NCI-H82 (cell line): ENCODE results near the gene UBR4.
"Not testable (repeated sequence)": the region's sequence is repeated elsewhere in the genome, so short reads cannot be mapped to it uniquely, and the experiment has no call there.

Source experiments
- DNase-seq: peaks from one replicate; lab custom pipeline; 2025; lab: John Stamatoyannopoulos, UW

The UBR4 gene

GRCh38 chr1:19209990-19210771 is at the start of gene UBR4:
TSS of gene UBR4 (minus strand) at chr1:19210266. CDS start at chr1:19210248, 18 bp downstream.
- peak; percentile 98 for DNase-seq

GRCh38 chr1:19258353-19258752 is 48.3 kb upstream of the UBR4 start:
- no peak for DNase-seq

- DNase-seq, result no peak
Measured at GRCh38 chr1:19257178-19257914, 47.3 kb upstream of the UBR4 start.

DNA sequence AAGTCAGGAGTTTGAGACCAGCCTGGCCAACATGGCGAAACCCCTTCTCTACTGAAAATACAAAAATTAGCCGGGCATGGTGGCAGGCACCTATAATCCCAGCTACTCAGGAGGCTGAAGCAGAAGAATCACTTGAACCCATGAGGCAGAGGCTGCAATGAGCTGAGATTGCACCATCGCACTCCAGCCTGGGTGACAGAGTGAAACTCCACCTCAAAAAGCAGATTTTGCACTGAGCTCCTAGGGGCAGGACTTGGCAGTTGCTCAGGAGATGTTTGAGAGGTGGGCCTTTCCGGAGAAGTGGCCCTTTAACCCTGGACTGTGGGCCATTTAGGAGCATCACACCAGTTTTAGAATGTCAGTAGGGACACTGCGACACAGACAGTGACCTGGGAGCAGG is 46.2 kb upstream of the UBR4 start:
- DNase-seq, result not testable (repeated sequence)

DNA sequence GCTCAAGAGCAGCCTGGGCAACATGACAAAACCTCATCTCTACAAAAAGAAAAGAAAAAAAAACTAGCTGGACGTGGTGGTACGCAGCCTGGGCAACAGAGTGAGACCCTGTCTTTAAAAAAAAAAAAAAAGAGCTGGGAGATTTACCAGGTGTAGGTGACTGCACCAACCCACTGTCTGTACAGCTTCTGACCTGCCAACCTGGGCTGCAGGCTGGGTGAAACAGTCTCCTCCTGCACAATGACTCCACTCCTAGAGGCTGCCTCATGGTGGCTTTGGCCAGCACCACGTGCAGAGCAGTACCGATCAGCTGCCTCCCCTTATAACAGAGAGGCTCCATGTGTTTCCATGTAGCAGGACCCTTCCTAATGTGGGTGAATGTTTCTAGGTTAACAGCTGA is 45.2 kb upstream of the UBR4 start:
- no peak for DNase-seq

GRCh38 chr1:19254416-19254815 is 44.4 kb upstream of the UBR4 start:
- DNase-seq, result no peak

DNA sequence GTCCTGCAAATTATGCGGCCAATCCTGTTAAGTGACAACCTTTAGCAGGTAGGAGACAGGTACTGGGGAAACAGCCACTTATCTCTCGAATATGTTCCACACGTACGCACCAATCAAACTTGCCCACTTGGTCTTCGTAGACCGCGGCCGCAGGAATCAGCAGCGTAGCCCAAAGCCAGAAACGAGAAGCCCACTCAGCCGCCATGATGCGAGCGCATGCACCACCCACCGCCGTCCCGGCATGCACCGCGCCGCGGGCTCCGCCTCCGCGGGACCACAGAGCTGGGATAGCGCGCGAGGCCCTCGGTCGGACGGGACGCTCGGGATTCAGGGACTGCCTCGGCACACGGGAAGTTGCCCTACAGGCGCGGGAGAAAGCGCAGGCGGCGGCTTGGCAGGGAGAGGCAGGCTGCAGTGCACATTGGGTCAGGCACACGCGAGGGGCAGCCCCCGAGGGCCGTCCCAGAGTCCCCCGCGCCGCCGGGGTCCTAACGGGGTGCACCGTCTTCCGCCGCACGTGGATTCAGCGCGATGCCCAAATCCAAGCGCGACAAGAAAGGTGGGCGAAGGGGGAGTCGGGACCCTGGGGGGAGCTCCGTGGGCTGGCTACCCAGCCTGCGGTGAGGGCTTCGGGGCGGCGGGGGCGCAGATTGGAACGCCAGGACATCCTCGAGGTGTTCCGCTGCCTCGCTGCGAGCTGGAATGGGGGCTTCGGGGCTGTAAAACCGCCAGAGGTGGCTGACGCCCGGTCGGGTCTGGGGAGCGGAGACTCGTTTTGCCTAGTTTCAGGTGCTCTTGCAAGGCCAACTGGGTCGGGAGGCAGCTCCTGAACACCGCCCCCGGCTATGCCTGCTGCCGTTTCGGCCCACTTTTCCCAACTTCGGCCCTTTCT is 41.5 kb upstream of the UBR4 start, which contains the start of the genes EMC1 and MRTO4:
Gene EMC1, minus strand, starts transcription at position 220 of the 892 bp plus-strand sequence. Its CDS starts 15 bp downstream, at position 205.
Gene MRTO4, plus strand, starts transcription at position 501 of the 892 bp plus-strand sequence. Its CDS starts 31 bp downstream, at position 532.
- DNase-seq, result peak; percentile 96

- DNase-seq, result no peak
Measured at GRCh38 chr1:19250629-19251304, 40.7 kb upstream of the UBR4 start.

DNA sequence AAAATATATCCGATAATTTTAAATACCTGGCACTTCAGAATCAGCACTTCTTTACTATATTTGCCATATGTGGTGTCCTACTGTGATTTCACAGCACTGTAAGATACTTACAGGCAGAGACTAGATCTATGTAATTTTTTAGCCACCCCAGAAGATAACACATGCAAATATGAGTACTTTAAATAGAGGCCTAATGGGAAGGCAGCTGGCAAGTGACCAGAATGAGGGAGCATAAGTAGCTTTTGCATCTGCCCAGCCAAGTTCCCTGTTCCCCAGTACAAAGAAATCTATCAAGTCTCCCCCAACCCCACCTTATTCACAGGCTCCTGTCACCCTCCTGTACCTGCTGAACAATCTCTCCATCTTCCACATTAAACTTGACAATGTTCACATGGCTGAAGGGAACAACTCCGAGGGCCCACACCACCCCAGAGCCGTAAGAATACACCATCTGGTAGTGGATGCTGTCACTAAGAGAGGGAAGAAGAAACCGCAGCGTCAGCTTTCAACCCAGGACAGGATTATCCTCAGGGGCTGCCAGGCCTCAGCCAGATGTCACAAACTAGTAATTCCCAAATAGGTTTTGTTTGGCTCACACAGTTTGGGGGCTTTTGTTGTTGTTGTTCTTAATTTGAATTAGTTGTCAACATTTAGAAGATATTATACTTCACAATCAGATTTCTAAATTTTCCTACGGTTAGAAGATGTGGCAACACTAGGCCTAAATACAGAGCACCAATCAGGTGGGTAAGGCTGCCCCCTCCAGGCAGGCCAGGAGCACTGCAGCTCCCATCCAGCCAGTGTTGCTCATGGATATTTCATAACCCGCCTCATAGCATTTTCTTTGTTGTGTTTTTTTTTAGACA is 30.8 kb upstream of the UBR4 start:
- DNase-seq, result peak; percentile 98

DNA sequence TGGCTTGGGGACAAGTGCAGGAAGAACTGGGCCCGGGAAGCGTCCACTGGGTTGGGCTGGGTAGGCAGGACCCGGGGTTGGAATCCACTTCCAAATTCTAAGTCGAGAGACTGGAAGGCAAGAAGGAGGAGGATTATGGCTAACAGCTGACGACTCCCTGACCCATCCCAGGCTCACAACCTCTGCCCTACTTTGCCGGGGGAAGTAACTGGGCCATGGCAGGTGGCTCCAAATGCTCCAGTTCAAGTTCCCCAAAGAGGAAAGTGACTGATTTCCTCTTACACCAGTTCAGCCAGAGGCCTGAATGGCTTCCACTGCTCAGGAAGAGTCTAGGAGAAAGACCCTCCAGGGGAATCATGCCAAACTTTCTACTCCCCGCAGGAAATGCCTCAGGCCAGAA is 29.8 kb upstream of the UBR4 start:
- DNase-seq, result peak; percentile 34

DNA sequence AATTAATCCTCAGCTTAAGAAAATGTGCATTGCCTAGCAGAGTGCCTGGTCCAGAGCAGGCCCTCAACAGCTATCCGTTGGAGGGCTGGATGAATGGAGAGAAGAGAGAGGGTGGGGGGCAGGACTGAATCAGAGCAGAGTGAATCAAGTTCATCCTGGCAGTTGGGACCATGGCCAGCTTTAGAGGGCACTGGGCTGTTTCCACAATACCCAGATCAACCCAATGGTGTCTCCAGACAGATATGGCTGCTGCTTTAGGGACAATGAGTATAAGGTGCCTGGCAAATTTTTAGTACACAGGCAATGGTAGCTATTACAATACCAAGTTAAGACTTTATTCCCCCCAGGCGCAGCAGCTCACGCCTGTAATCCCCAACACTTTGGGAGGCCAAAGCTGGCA is 24.2 kb upstream of the UBR4 start:
- DNase-seq, result no peak

- DNase-seq, result peak; percentile 18
Measured at GRCh38 chr1:19232524-19232846, 22.4 kb upstream of the UBR4 start.

DNA sequence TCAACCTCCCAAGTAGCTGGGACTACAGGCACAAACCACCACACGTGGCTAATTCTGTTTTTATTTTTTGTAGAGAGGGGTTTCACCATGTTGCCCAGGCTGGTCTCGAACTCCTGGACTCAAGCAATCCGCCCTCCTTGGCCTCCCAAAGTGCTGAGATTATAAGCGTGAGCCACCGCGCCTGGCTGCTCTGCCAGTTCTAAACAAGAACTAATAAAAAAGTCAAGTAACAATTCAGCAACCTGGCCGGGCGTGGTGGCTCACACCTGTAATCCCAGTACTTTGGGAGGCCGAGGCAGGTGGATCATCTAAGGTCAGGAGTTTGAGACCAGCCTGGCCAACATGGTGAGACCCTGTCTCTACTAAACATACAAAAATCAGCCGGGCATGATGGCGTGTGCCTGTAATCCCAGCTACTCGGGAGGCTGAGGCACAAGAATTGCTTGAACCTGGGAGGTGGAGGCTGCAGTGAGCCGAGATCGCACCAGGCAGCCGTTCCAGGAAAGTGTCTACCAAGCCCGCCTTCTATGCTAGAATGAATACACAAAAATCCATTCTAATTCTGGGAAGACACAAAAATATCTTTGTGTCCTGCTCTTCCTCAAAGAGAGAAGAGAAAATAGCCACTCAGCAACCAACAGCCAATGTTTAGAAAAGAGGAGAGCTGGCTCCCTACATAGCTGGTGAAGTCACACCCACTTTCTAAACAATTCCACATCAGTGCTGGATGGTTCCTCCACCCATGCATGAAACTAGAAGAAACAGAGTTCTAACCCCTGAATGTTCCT is 21.9 kb upstream of the UBR4 start:
- DNase-seq, result not testable (repeated sequence)

GRCh38 chr1:19229828-19230325 is 19.8 kb upstream of the UBR4 start:
- DNase-seq, result no peak

- DNase-seq, result no peak
Measured at GRCh38 chr1:19229229-19229628, 19.2 kb upstream of the UBR4 start.

DNA sequence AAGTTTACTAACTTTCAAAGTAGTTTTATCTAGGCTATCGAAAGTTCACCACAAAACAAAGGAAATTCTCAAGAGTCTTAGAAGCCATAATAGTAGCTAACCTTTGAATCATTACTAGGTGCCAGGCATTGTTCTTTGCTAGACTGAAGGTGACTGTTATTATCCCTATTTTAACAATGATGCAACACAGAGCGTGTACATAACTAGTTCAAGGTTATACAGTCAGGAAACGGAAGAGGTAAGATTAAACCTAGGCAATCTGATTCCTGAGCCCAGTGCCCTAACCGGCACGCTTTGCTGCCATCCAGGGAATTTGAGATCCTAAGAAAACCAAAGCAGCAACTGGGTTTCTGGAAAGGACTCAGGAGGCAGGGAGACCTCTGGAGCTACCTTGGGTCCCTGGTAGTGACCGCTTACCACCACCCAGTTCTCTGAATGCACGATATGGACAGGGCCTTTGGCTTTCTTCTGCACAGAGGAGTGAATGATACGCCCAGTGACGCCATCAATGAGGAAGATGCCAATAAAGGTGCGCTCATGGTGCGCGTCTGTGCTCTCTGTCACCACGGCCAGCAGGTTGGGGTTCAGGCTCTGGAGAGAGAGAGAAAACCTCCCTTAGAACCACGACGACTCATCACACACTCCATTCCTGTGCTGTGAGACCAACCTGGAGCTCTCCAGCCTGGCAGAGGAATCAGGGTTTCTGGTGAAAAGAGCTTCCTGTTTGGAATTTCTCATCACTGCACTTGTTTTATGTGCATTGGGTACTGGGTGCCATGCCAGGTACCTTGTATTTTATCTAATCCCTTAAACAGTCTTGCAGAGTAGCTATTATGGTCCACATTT is 13.1 kb upstream of the UBR4 start:
- DNase-seq, result no peak

DNA sequence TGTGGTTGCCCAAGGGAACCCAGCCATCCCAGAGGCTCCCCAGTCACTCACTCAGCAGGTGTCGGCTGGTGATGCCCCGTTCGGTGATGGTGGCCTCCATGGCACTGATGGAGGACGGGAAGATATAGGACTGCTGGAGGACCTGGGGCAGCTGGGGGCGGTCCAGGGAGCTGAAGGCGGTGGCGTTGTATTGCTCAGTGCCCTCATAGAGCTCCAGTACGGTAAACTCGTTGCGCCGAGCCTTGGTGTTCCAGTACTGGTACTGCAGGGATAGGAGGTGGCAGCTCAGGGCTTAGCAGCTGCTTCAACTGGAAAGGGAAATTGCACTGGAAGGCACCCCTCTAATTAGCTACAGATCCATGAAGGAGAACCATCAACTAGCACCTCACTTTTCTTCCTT is 12.5 kb upstream of the UBR4 start:
- no peak for DNase-seq

DNA sequence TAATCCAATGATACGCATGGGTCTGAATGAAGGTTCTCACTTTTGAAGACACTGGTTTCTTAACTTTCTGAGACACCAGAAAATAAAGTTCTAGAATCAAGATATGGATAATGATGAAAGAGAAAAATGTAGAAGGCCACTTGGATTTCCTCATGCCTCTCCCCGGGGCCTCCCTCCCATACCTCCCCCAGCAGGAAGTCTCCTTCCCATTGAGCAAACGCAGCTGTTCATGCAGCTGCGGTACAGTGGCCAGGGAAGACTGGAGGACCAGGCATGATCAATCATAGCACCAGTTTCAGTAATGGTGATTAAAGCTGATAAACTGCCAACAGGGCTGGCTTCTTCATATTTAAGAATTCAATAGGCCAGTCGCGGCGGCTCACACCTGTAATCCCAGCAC is 10.9 kb upstream of the UBR4 start:
- no peak for DNase-seq
